ENCODE measurements around the gene FGF1.

Gene FGF1

GRCh38 chr5:142642427-142642826 is 43.5 kb downstream of the FGF1 start (continued):
- no peak for TF ChIP-seq CSRNP3 (CRISPR knock-in tag; IDR thresholded peaks at IDR 0.05)

GRCh38 chr5:142641711-142642110 is 44.2 kb downstream of the FGF1 start:
- no peak for ATAC-seq
- TF ChIP-seq CREB5 (CRISPR knock-in tag; IDR thresholded peaks at IDR 0.05; ENCODE audit: low read depth) (no peak), ISL1 (CRISPR knock-in tag; IDR thresholded peaks at IDR 0.05) (0 out of 2 replicates have a peak, but pooled peaks have one; percentile 23)

- no peak for ATAC-seq
- no peak for TF ChIP-seq CSRNP3 (CRISPR knock-in tag; IDR thresholded peaks at IDR 0.05)
- TF ChIP-seq ZC3H10 (CRISPR knock-in tag; IDR thresholded peaks at IDR 0.05) = no peak
- no peak for TF ChIP-seq CSDC2 (CRISPR knock-in tag; IDR thresholded peaks at IDR 0.05)
- TF ChIP-seq ZNF565 (CRISPR knock-in tag; conservative IDR thresholded peaks at IDR 0.05; ENCODE audit: low read depth) = no peak
Observed at GRCh38 chr5:142640316-142641005, 45.4 kb downstream of the FGF1 start.

- no peak for ATAC-seq
- no peak for TF ChIP-seq ZNF8 (CRISPR knock-in tag; IDR thresholded peaks at IDR 0.05)
- no peak for TF ChIP-seq CREB5 (CRISPR knock-in tag; IDR thresholded peaks at IDR 0.05; ENCODE audit: low read depth)
- TF ChIP-seq ZFP30 (CRISPR knock-in tag; IDR thresholded peaks at IDR 0.05) = no peak
- no peak for TF ChIP-seq ZNF565 (CRISPR knock-in tag; conservative IDR thresholded peaks at IDR 0.05; ENCODE audit: low read depth)
- TF ChIP-seq ESRRG (CRISPR knock-in tag; IDR thresholded peaks at IDR 0.05) = no peak
- TF ChIP-seq OSR1 (CRISPR knock-in tag; IDR thresholded peaks at IDR 0.05) = no peak
- no peak for TF ChIP-seq ZFP3 (CRISPR knock-in tag; IDR thresholded peaks at IDR 0.05)
- no peak for TF ChIP-seq PATZ1 (CRISPR knock-in tag; IDR thresholded peaks at IDR 0.05; ENCODE audit: borderline replicate concordance)
- no peak for TF ChIP-seq RARB (CRISPR knock-in tag; IDR thresholded peaks at IDR 0.05)
- no peak for TF ChIP-seq GLIS3 (CRISPR knock-in tag; IDR thresholded peaks at IDR 0.05)
- TF ChIP-seq ZNF70 (CRISPR knock-in tag; IDR thresholded peaks at IDR 0.05) = no peak
- TF ChIP-seq BACH2 (CRISPR knock-in tag; IDR thresholded peaks at IDR 0.05; ENCODE audit: borderline replicate concordance) = no peak
- no peak for TF ChIP-seq CSDC2 (CRISPR knock-in tag; IDR thresholded peaks at IDR 0.05)
- TF ChIP-seq POU6F1 (CRISPR knock-in tag; IDR thresholded peaks at IDR 0.05; ENCODE audit: borderline replicate concordance, low read depth) = no peak
- no peak for TF ChIP-seq ZC3H10 (CRISPR knock-in tag; IDR thresholded peaks at IDR 0.05)
- TF ChIP-seq ISL1 (CRISPR knock-in tag; IDR thresholded peaks at IDR 0.05) = no peak
- TF ChIP-seq SNAI2 (CRISPR knock-in tag; IDR thresholded peaks at IDR 0.05) = no peak
- TF ChIP-seq ARNTL (CRISPR knock-in tag; IDR thresholded peaks at IDR 0.05; ENCODE audit: borderline replicate concordance, low read depth) = no peak
- TF ChIP-seq TCF4 (CRISPR knock-in tag; IDR thresholded peaks at IDR 0.05; ENCODE audit: borderline replicate concordance) = no peak
- no peak for TF ChIP-seq PPARA (CRISPR knock-in tag; IDR thresholded peaks at IDR 0.05; ENCODE audit: borderline replicate concordance)
Observed at GRCh38 chr5:142639455-142639854, 46.4 kb downstream of the FGF1 start.
